Parathyroid adenoma (tissue), 2 donors: ENCODE results near the gene UNK.

Experiments used
- H2AFZ ChIP-seq: fragments of 300-600 bp; sonication (generic); one replicate; pipeline ENCODE4 v1.7.0; 2017; ENCODE audit warnings: antibody characterized with exemption, mild to moderate bottlenecking
- H3K27ac ChIP-seq: fragments of 300-600 bp; sonication (generic); one replicate; pipeline ENCODE4 v1.7.0; 2017
- H3K27me3 ChIP-seq: fragments of 300-600 bp; sonication (generic); one replicate; pipeline ENCODE4 v1.7.0; 2017; ENCODE audit warnings: low read length; ENCODE audit not compliant: control insufficient read depth, insufficient read depth
- H3K36me3 ChIP-seq: fragments of 300-600 bp; sonication (generic); one replicate; pipeline ENCODE4 v1.7.0; 2017; ENCODE audit warnings: low read length; ENCODE audit not compliant: control insufficient read depth, insufficient read depth
- H3K4me1 ChIP-seq: fragments of 300-600 bp; sonication (generic); one replicate; pipeline ENCODE4 v1.7.0; 2017; ENCODE audit warnings: control low read depth
- H3K4me2 ChIP-seq: fragments of 300-600 bp; sonication (generic); one replicate; pipeline ENCODE4 v1.7.0; 2017; ENCODE audit warnings: low read length
- H3K4me3 ChIP-seq: fragments of 300-600 bp; sonication (generic); one replicate; pipeline ENCODE4 v1.7.0; 2017; ENCODE audit warnings: low read depth, low read length
- H3K79me2 ChIP-seq: fragments of 300-600 bp; sonication (generic); one replicate; pipeline ENCODE4 v1.7.0; 2017; ENCODE audit warnings: control low read depth
- H3K9ac ChIP-seq: fragments of 300-600 bp; sonication (generic); one replicate; pipeline ENCODE4 v1.7.0; 2017; ENCODE audit warnings: mild to moderate bottlenecking
- H3K9me3 ChIP-seq: fragments of 300-600 bp; sonication (generic); one replicate; pipeline ENCODE4 v1.7.0; 2017; ENCODE audit warnings: low read length; ENCODE audit not compliant: control insufficient read depth
- TF ChIP-seq, protein P1 (sequence below): fragments of 300-600 bp; sonication (generic); IDR thresholded peaks from one replicate; pipeline ENCODE4 v1.7.0; 2017; ENCODE audit warnings: antibody characterized with exemption, mild to moderate bottlenecking
- donor health status: primary hyperparathyroidism.

UNK gene

DNA sequence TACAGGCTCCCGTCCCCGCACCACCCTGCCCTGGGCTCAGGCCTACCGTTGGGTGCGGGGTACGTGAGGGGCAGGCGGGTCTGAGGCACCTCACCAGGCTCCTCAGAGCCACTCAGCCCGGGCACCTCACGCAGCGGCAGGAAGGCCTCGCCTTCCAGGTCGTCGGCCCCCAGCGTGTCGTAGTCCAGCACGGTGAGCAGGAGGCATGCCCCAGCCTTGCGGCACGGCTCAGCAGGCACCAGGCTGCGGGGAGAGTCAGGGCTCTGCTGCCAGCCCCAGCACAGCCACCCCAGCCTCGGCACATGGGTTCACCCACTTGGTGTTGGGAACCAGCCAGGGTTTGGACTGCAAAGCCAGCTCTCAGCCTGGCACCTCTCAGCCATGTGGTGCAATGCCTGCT, 44.1 kb downstream of the UNK start:
- TF ChIP-seq, protein P1, sequence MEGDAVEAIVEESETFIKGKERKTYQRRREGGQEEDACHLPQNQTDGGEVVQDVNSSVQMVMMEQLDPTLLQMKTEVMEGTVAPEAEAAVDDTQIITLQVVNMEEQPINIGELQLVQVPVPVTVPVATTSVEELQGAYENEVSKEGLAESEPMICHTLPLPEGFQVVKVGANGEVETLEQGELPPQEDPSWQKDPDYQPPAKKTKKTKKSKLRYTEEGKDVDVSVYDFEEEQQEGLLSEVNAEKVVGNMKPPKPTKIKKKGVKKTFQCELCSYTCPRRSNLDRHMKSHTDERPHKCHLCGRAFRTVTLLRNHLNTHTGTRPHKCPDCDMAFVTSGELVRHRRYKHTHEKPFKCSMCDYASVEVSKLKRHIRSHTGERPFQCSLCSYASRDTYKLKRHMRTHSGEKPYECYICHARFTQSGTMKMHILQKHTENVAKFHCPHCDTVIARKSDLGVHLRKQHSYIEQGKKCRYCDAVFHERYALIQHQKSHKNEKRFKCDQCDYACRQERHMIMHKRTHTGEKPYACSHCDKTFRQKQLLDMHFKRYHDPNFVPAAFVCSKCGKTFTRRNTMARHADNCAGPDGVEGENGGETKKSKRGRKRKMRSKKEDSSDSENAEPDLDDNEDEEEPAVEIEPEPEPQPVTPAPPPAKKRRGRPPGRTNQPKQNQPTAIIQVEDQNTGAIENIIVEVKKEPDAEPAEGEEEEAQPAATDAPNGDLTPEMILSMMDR, result no peak
- H3K4me3 ChIP-seq, result no peak overlapping the region
- no peaks in the 10 kb centered on the region for H3K27me3 ChIP-seq
- no peak overlapping the region for H3K9ac ChIP-seq
- no peak overlapping the region for H3K27ac ChIP-seq
- H3K36me3 ChIP-seq, result no peaks in the 10 kb centered on the region
- no peaks in the 10 kb centered on the region for H3K79me2 ChIP-seq
- no peak overlapping the region for H2AFZ ChIP-seq
- H3K4me1 ChIP-seq, result peaks cover 11% of the 10 kb centered on the region
- H3K9me3 ChIP-seq, result no peaks in the 10 kb centered on the region
- H3K4me2 ChIP-seq, result no peak overlapping the region

DNA sequence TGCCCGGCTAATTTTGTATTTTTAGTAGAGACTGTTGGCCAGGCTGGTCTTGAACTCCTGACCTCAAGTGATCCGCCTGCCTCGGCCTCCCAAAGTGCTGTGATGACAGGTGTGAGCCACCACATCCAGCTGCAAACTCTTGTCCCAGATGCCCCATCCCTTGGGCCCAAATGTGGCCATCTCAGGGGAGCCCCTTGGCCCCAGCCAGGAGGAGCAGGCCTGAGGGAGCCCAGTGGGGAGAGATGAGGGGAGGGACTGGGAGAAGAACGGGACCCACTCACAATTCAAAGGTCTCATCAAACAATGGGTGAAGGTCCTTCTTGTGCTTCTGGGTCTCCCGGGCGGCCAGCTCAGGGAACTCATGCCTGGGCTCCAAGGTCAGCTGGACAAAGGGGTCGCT, 45.1 kb downstream of the UNK start:
- Histone ChIP-seq H3K9ac (no peak overlapping the region), H3K4me3 (no peak overlapping the region), H3K4me2 (no peak overlapping the region), H2AFZ (no peak overlapping the region), H3K27me3 (no peaks in the 10 kb centered on the region), H3K27ac (no peak overlapping the region), H3K79me2 (no peaks in the 10 kb centered on the region), H3K9me3 (no peaks in the 10 kb centered on the region), H3K4me1 (peaks cover 11% of the 10 kb centered on the region), H3K36me3 (no peaks in the 10 kb centered on the region)
- TF ChIP-seq, protein P1, result no peak

DNA sequence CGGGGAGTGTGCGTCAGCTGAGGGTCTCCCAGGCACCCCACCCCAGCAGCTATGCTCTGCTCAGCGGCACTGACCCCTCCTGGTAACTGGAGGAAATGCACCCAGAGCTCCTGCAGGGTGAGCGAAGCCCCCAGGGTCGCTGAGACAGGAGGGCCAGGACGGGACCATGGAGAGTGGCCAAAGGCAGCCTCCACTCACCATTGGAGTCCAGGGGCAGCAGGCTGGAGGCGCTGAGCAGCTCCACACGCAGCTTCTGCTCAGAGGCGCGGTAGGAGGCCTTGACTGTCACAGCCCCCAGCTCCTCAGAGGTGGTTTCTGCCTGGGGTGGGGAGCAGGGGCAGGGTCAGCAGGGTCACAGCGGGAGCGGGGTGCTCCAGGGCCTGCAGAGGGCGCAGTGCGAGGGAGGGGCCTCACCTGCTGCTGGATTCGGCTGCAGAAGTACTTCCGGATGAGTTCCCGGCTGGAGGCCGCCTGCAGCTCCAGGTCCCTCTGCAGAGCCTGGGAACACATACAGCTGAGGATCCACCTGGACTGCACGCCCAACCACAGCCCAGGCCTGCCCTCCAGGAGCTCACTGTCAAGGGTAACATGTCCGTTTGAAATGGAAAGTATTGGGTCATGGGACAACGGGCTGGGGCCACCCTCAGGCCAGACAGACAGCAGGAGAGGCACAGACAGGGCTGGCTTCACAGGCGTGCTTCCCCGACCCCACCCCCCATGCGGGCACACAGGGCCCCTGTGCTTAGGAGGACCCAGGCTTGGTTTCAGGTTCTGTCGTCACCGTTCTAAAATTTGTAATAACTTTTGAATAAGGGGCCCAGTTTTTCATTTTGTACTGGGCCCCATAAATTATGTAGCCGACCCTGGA, 45.8 kb downstream of the UNK start:
- H3K36me3 ChIP-seq, result no peaks in the 10 kb centered on the region
- no peaks in the 10 kb centered on the region for H3K27me3 ChIP-seq
- no peak overlapping the region for H3K4me3 ChIP-seq
- no peak overlapping the region for H3K27ac ChIP-seq
- no peaks in the 10 kb centered on the region for H3K9me3 ChIP-seq
- H3K4me1 ChIP-seq, result peaks cover 11% of the 10 kb centered on the region
- TF ChIP-seq, protein P1, result peak; percentile 41
- no peak overlapping the region for H3K4me2 ChIP-seq
- H3K79me2 ChIP-seq, result no peaks in the 10 kb centered on the region
- H3K9ac ChIP-seq, result no peak overlapping the region
- no peak overlapping the region for H2AFZ ChIP-seq

DNA sequence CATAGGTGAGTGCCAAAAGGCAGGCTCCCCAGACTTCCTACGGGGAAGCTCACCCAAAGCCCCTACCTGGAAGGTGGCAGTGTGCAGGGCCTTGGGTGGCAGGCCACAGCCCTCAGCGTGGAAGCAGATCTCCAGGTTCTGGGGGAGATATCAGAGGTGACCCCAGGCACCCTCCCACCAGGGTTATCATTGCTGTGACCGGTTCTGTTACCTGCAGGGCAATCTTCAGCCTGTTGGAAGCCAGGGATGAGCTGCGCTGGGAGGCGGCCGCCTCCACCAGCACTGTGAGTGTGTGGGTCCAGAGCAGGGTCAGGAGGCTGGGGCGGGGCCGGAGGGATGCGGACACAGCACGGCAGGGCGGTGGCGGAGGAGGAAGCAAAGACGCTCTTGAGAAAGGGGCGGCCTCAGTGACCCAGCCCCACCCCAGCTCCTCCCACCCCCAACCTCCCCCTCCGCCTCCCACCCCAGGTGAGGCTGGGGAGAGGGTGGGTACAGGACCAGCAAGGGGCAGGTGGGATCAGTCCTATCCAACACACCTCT, 46.5 kb downstream of the UNK start:
- Histone ChIP-seq H2AFZ (no peak overlapping the region), H3K27ac (no peak overlapping the region), H3K4me3 (no peak overlapping the region), H3K9ac (no peak overlapping the region), H3K4me1 (peaks cover 11% of the 10 kb centered on the region), H3K36me3 (no peaks in the 10 kb centered on the region), H3K27me3 (no peaks in the 10 kb centered on the region), H3K4me2 (no peak overlapping the region), H3K9me3 (no peaks in the 10 kb centered on the region), H3K79me2 (no peaks in the 10 kb centered on the region)
- TF ChIP-seq, protein P1, result no peak
